Measurements from ENCODE around the gene NDUFB8. TPM values are rescaled to one million over a fixed set of nuclear protein-coding genes. Genes with fewer than 3 reads are reported as not detected.

Gene NDUFB8
- total and polyA plus RNA-seq, 2 donors (not counting 3 experiments of a cell fraction or from before 2014, with no cell fraction given), result 193 to 526 TPM

DNA sequence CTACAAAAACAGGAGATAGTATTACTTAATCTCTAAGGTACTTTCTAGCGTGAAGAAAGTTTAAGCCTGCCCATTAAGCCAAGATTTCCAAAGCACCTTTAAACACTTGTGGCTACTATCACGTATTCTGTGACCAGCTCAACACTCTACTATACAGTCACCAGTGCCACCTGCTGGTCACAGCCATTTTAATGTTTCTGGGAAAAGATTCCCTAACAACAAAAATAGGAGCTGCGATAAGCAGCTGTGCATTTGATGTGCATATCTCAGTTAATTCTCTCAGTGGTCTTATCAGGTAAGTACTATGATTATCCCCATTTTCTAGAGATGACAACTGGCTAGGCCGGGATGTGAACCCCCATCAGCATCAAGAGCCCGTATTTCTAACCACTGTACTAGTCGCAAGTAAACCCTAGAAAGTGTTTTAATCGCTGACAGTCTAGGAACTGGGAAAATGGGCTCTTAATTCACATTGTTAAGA lies 10.9 kb downstream of the NDUFB8 start:
- no peaks in the 10 kb centered on the region for H3K9me1 ChIP-seq (replicated peaks; ENCODE audit: control insufficient read depth, extremely low read depth, insufficient read depth, low read length)
- H3K79me2 ChIP-seq (ENCODE audit: control insufficient read depth, insufficient read depth, low read length), result no peaks in the 10 kb centered on the region
- BruUV-seq (replicated peaks), result no TSS peak
- no peaks in the 10 kb centered on the region for H4K20me1 ChIP-seq (replicated peaks; ENCODE audit: control insufficient read depth, extremely low read depth, insufficient read depth, low read length)
- no peaks in the 10 kb centered on the region for H3K27me3 ChIP-seq (ENCODE audit: control insufficient read depth in 2 of 2, insufficient read depth in 2 of 2, low read length in 2 of 2)
- no peak overlapping the region for H3K27ac ChIP-seq (ENCODE audit: insufficient read depth, low read depth, low read length)
- no peak overlapping the region for H3K4me3 ChIP-seq (replicated peaks in 1 of 3; ENCODE audit: insufficient read depth in 1 of 3, low read depth in 1 of 3, low read length in 3 of 3)
- dilution Hi-C loops (cut with MboI; ENCODE audit: extremely low pct_ligation_motif_present, low sequenced_read_pairs) (no loop called here), intact Hi-C loops (cut with micrococcal nuclease) (loop anchor here (1.0 to 5.0 kb wide), 4 partner anchors 36 to 358 kb away; no protein-coding TSS in a partner anchor)
- H3K9me3 ChIP-seq (replicated peaks; ENCODE audit: control insufficient read depth, insufficient read depth, low read length), result no peaks in the 10 kb centered on the region
- ChIA-PET CTCF (interaction anchor here (0.6 to 4.8 kb wide), 62 partner anchors 9 to 673 kb away, joined by 3 to 78 read pairs (median 6); partner anchors contain the start of genes BLOC1S2, HIF1AN, NDUFB8 and PKD2L1), POLR2A (interaction anchor here (1.1 kb wide), 1 partner anchor 17 kb away, joined by 4 read pairs; the partner anchor contains the start of gene HIF1AN)
- no peaks in the 10 kb centered on the region for H3K36me3 ChIP-seq (ENCODE audit: control insufficient read depth in 2 of 2, extremely low read depth in 1 of 2, insufficient read depth in 2 of 2, low read length in 2 of 2)
- DNase-seq (ENCODE audit: low read depth, low spot score) (peak; percentile 82), FAIRE-seq (peak; percentile 87)
- H3K9ac ChIP-seq (replicated peaks; ENCODE audit: extremely low read depth, insufficient read depth, low read length), result no peak overlapping the region
- no peak overlapping the region for H2AFZ ChIP-seq (ENCODE audit: low read depth, low read length)
- H3K4me2 ChIP-seq (ENCODE audit: insufficient read depth, low read length), result peak overlapping the region; percentile 44
- no peak for TF ChIP-seq GATA2 (IDR thresholded peaks at IDR 0.05; ENCODE audit: insufficient read depth, insufficient read length, low read depth, low read length)
- TF ChIP-seq, protein P1, sequence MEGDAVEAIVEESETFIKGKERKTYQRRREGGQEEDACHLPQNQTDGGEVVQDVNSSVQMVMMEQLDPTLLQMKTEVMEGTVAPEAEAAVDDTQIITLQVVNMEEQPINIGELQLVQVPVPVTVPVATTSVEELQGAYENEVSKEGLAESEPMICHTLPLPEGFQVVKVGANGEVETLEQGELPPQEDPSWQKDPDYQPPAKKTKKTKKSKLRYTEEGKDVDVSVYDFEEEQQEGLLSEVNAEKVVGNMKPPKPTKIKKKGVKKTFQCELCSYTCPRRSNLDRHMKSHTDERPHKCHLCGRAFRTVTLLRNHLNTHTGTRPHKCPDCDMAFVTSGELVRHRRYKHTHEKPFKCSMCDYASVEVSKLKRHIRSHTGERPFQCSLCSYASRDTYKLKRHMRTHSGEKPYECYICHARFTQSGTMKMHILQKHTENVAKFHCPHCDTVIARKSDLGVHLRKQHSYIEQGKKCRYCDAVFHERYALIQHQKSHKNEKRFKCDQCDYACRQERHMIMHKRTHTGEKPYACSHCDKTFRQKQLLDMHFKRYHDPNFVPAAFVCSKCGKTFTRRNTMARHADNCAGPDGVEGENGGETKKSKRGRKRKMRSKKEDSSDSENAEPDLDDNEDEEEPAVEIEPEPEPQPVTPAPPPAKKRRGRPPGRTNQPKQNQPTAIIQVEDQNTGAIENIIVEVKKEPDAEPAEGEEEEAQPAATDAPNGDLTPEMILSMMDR (IDR thresholded peaks at IDR 0.05; ENCODE audit: extremely low read depth in 1 of 2, insufficient read depth in 1 of 2, low read depth in 1 of 2, low read length in 2 of 2), result peak; percentile 58 to 66
- peaks cover 31% of the 10 kb centered on the region for H3K4me1 ChIP-seq (ENCODE audit: control insufficient read depth, extremely low read depth, insufficient read depth, low read length)

DNA sequence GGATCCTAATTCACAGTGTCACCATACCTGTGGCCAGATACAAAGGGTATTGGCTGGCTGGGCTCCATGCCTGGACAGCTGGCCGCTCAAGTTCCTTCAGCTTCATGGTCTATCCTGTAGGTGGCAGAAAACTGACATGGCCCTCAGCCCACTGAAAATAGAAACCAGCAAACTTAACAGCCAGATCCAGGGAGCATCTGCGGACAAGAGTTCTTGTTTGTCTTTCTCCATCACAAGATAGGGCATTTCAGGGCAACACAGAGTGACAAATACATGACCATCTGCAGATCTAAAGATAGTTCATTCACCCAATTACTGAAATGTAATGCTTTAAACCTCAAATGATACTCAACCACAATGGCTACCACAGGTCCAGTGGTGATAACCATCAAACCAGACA lies 12.8 kb downstream of the NDUFB8 start:
- H3K36me3 ChIP-seq (ENCODE audit: control insufficient read depth in 2 of 2, extremely low read depth in 1 of 2, insufficient read depth in 2 of 2, low read length in 2 of 2), result no peaks in the 10 kb centered on the region
- no peak overlapping the region for H3K27ac ChIP-seq (ENCODE audit: insufficient read depth, low read depth, low read length)
- no peak overlapping the region for H3K9ac ChIP-seq (replicated peaks; ENCODE audit: extremely low read depth, insufficient read depth, low read length)
- no peaks in the 10 kb centered on the region for H3K27me3 ChIP-seq (ENCODE audit: control insufficient read depth in 2 of 2, insufficient read depth in 2 of 2, low read length in 2 of 2)
- no peaks in the 10 kb centered on the region for H3K79me2 ChIP-seq (ENCODE audit: control insufficient read depth, insufficient read depth, low read length)
- dilution Hi-C loops (cut with MboI; ENCODE audit: extremely low pct_ligation_motif_present, low sequenced_read_pairs) (no loop called here), intact Hi-C loops (cut with micrococcal nuclease) (loop anchor here (5.0 kb wide), 1 partner anchor 360 kb away; no protein-coding TSS in a partner anchor)
- H4K20me1 ChIP-seq (replicated peaks; ENCODE audit: control insufficient read depth, extremely low read depth, insufficient read depth, low read length), result no peaks in the 10 kb centered on the region
- FAIRE-seq, result no peak
- ChIA-PET CTCF (interaction anchor here (1.0 to 4.8 kb wide), 6 partner anchors 9 to 362 kb away, joined by 3 to 78 read pairs (median 27); partner anchors contain the start of gene HIF1AN), POLR2A (no interaction called here)
- no peak overlapping the region for H2AFZ ChIP-seq (ENCODE audit: low read depth, low read length)
- H3K4me2 ChIP-seq (ENCODE audit: insufficient read depth, low read length), result no peak overlapping the region
- H3K4me1 ChIP-seq (ENCODE audit: control insufficient read depth, extremely low read depth, insufficient read depth, low read length), result peaks cover 24% of the 10 kb centered on the region
- H3K9me3 ChIP-seq (replicated peaks; ENCODE audit: control insufficient read depth, insufficient read depth, low read length), result no peaks in the 10 kb centered on the region
- BruUV-seq (replicated peaks), result no TSS peak
- H3K9me1 ChIP-seq (replicated peaks; ENCODE audit: control insufficient read depth, extremely low read depth, insufficient read depth, low read length), result no peaks in the 10 kb centered on the region
- TF ChIP-seq POLR2A (IDR thresholded peaks at IDR 0.05; ENCODE audit: low read depth, low read length), result no peak
- TF ChIP-seq, protein P1 (IDR thresholded peaks at IDR 0.05; ENCODE audit: extremely low read depth in 1 of 2, insufficient read depth in 1 of 2, low read depth in 1 of 2, low read length in 2 of 2), result peak in 1 of 2 donors; percentile 17
- H3K4me3 ChIP-seq (replicated peaks in 1 of 3; ENCODE audit: insufficient read depth in 1 of 3, low read depth in 1 of 3, low read length in 3 of 3), result no peak overlapping the region
- no peak for DNase-seq (ENCODE audit: low read depth, low spot score)
